Measurements from ENCODE around the gene VWA3B.

GRCh38 chr2:98161186-98161585, 74.2 kb downstream of the VWA3B start:
- no peak for TF ChIP-seq BHLHE40 (IDR thresholded peaks at IDR 0.05; ENCODE audit: low read depth, low read length)
- no peak for TF ChIP-seq POLR2A (IDR thresholded peaks at IDR 0.05; ENCODE audit: low read depth, low read length)
- TF ChIP-seq CTCF (conservative IDR thresholded peaks at IDR 0.05; ENCODE audit: low read depth, low read length): no peak
- no peak for TF ChIP-seq CHD1 (IDR thresholded peaks at IDR 0.05; ENCODE audit: low read depth, low read length)
- TF ChIP-seq CEBPB (IDR thresholded peaks at IDR 0.05; ENCODE audit: low read depth, low read length): no peak
- TF ChIP-seq MAZ (IDR thresholded peaks at IDR 0.05; ENCODE audit: borderline replicate concordance, low read depth, low read length): no peak
- no peak for TF ChIP-seq RCOR1 (IDR thresholded peaks at IDR 0.05; ENCODE audit: insufficient replicate concordance, low read length)
- TF ChIP-seq RFX5 (IDR thresholded peaks at IDR 0.05; ENCODE audit: low read depth, low read length): no peak
- no peak for TF ChIP-seq USF2 (IDR thresholded peaks at IDR 0.05; ENCODE audit: low read depth, low read length)
- TF ChIP-seq FOS (IDR thresholded peaks at IDR 0.05; ENCODE audit: low read depth, low read length): no peak
- TF ChIP-seq MAFK (IDR thresholded peaks at IDR 0.05; ENCODE audit: low read depth, low read length): no peak
- TF ChIP-seq RAD21 (IDR thresholded peaks at IDR 0.05; ENCODE audit: low read length): no peak

Data from IMR-90 (cell line).